GM21360 (cell line): ENCODE results near the gene ART5.
"Not testable (repeated sequence)": the region's sequence is repeated elsewhere in the genome, so short reads cannot be mapped to it uniquely, and the experiment has no call there.

ENCODE experiments used
- ATAC-seq: cut with Tn5 transposase; IDR thresholded peaks from one replicate; pipeline ENCODE4 v1.9.1; 2021; ENCODE audit warnings: mild to moderate bottlenecking, moderate library complexity; ENCODE audit not compliant: unreplicated experiment

Gene ART5

GRCh38 chr11:3659595-3660515, 18.1 kb upstream of the ART5 start:
- ATAC-seq: no peak

- ATAC-seq: no peak
Observed at GRCh38 chr11:3658252-3658651, 16.5 kb upstream of the ART5 start.

- not testable (repeated sequence) for ATAC-seq
Observed at GRCh38 chr11:3657331-3657730, 15.5 kb upstream of the ART5 start.

- ATAC-seq: no peak
Observed at GRCh38 chr11:3655547-3655946, 13.8 kb upstream of the ART5 start.

- ATAC-seq: not testable (repeated sequence)
Observed at GRCh38 chr11:3652514-3652913, 10.7 kb upstream of the ART5 start.

GRCh38 chr11:3649374-3649773, 7.6 kb upstream of the ART5 start:
- ATAC-seq: not testable (repeated sequence)

- ATAC-seq: not testable (repeated sequence)
Observed at GRCh38 chr11:3648843-3649242, 7.1 kb upstream of the ART5 start.

GRCh38 chr11:3645552-3645951, 3.8 kb upstream of the ART5 start:
- ATAC-seq: no peak

GRCh38 chr11:3644817-3645235, 3.0 kb upstream of the ART5 start, which contains the start of gene ART1:
ART1 (plus strand) TSS chr11:3645128; CDS start chr11:3659214, 14,086 bp downstream.
- no peak for ATAC-seq

GRCh38 chr11:3643102-3643546, 1.3 kb upstream of the ART5 start:
- not testable (repeated sequence) for ATAC-seq

- ATAC-seq: no peak
Observed at GRCh38 chr11:3642071-3642951, 519 bp upstream of the ART5 start.

GRCh38 chr11:3641191-3641590, 601 bp downstream of the ART5 start:
- no peak for ATAC-seq

GRCh38 chr11:3639841-3640240, 2.0 kb downstream of the ART5 start:
- ATAC-seq: no peak

- ATAC-seq: no peak
Observed at GRCh38 chr11:3638513-3638912, 3.3 kb downstream of the ART5 start.

- no peak for ATAC-seq
Observed at GRCh38 chr11:3637201-3637600, 4.6 kb downstream of the ART5 start.

- ATAC-seq: no peak
Observed at GRCh38 chr11:3635641-3636375, 6.0 kb downstream of the ART5 start.

- no peak for ATAC-seq
Observed at GRCh38 chr11:3632070-3632660, 9.6 kb downstream of the ART5 start.

GRCh38 chr11:3631331-3631730, 10.5 kb downstream of the ART5 start:
- no peak for ATAC-seq

- no peak for ATAC-seq
Observed at GRCh38 chr11:3627291-3627690, 14.5 kb downstream of the ART5 start.

- ATAC-seq: no peak
Observed at GRCh38 chr11:3626250-3626960, 15.4 kb downstream of the ART5 start.
